Endodermal cell (in vitro differentiated cells): ENCODE data around the gene GAL3ST2. TPM values are rescaled to one million over a fixed set of nuclear protein-coding genes. Genes with fewer than 3 reads are reported as not detected.
"Not testable (repeated sequence)": the region's sequence is repeated elsewhere in the genome, so short reads cannot be mapped to it uniquely, and the experiment has no call there.

Experiments used
- DNase-seq: peaks from one replicate; pipeline ENCODE4 v3.0.0-alpha.2; 2017
- H3K27ac ChIP-seq: 2 replicates; pipeline ENCODE4 v1.5.1; 2013; ENCODE audit warnings: mild to moderate bottlenecking, low read depth, low read length, moderate library complexity
- H3K27me3 ChIP-seq: 2 replicates; pipeline ENCODE4 v1.6.1; 2013; ENCODE audit warnings: mild to moderate bottlenecking, low read length, moderate library complexity; ENCODE audit not compliant: insufficient read depth, control insufficient read depth, poor library complexity, severe bottlenecking
- H3K36me3 ChIP-seq: 2 replicates; pipeline ENCODE4 v1.7.0; 2013; ENCODE audit warnings: mild to moderate bottlenecking, low read length, moderate library complexity; ENCODE audit not compliant: control insufficient read depth, insufficient read depth
- H3K4me1 ChIP-seq: one replicate; pipeline ENCODE4 v1.7.0; 2013; ENCODE audit warnings: low read length; ENCODE audit not compliant: control insufficient read depth, insufficient read depth
- H3K4me3 ChIP-seq: 2 replicates; pipeline ENCODE4 v1.5.1; 2013; ENCODE audit warnings: mild to moderate bottlenecking, low read length, moderate library complexity
- H3K9ac ChIP-seq: 2 replicates; pipeline ENCODE4 v1.6.1; 2013; ENCODE audit warnings: mild to moderate bottlenecking, low read length, moderate library complexity; ENCODE audit not compliant: poor library complexity, severe bottlenecking; ENCODE audit errors: extremely low read depth
- H3K9me3 ChIP-seq: 2 replicates; pipeline ENCODE4 v1.6.1; 2013; ENCODE audit warnings: mild to moderate bottlenecking, low read length, moderate library complexity; ENCODE audit not compliant: control insufficient read depth
- H3K27ac Mint-ChIP-seq: 2 replicates; pipeline ENCODE4 v1.8.0; 2020; ENCODE audit warnings: mixed read lengths
- H3K27me3 Mint-ChIP-seq: 2 replicates; pipeline ENCODE4 v1.8.0; 2021; ENCODE audit warnings: mild to moderate bottlenecking, mixed read lengths; ENCODE audit not compliant: insufficient read depth
- H3K36me3 Mint-ChIP-seq: 2 replicates; pipeline ENCODE4 v1.8.0; 2020; ENCODE audit warnings: low read depth, mixed read lengths
- H3K4me1 Mint-ChIP-seq: 2 replicates; pipeline ENCODE4 v1.8.0; 2020; ENCODE audit warnings: mixed read lengths
- H3K4me3 Mint-ChIP-seq: 2 replicates; pipeline ENCODE4 v1.8.0; 2020; ENCODE audit warnings: mild to moderate bottlenecking, moderate library complexity, mixed read lengths
- H3K9me3 Mint-ChIP-seq: 2 replicates; pipeline ENCODE4 v1.8.0; 2020; ENCODE audit warnings: mild to moderate bottlenecking, mixed read lengths
- WGBS, 2 experiments: methylation state at CpG; one replicate each; pipeline versions ENCODE4 v1.1.5 to v1.1.7; 2013; ENCODE audit warnings: missing lambda C conversion rate in 2 of 2, mixed read lengths in 1 of 2; ENCODE audit not compliant: insufficient coverage in 1 of 2, insufficient read length in 1 of 2; 5-methylcytosine and 5-hydroxymethylcytosine counted together
- total RNA-seq, 2 donors: library from RNA; stranded (reverse); fragmentation: NEBNext Ultra II Directional in 1 of 2; extraction: Animal tissue kit (Norgen Biotek cat#: 25700) in 1 of 2; gene quantifications; 2 replicates in 1 of 2; 3 replicates in 1 of 2; pipeline ENCODE4 v1.2.1, GENCODE V29; 2021
- TF ChIP-seq, protein P1 (sequence below): fragments of 200-600 bp; sonication (generic); conservative IDR thresholded peaks from 2 replicates; pipeline ENCODE4 v1.5.0; 2021; ENCODE audit warnings: antibody characterized with exemption, mild to moderate bottlenecking

GAL3ST2 gene
- total RNA-seq, 2 donors from 2014 or later: 0.57 to 0.91 TPM

DNA sequence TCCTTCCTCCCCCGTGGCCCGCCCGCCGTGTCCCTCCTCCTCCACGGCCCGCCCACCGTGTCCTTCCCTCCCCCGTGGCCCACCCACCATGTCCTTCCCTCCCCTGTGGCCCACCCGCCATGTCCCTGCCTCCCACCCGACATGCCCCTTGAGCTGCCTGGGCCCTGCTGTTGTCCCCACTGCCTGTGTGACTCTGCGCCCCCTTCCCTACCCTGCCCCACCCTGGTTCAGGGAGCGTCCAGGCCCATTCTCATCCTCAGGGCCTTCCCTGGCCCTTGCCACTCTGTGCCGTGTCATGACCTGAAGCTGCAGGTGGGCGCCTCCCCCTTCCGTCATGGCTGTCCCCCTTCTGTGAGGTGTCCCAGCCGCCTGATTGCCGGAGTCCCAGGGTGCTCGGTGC is 21.5 kb upstream of the GAL3ST2 start:
- no peak overlapping the region for H3K9ac ChIP-seq
- no peak overlapping the region for H3K4me3 ChIP-seq
- H3K27ac ChIP-seq: no peak overlapping the region
- H3K4me3 Mint-ChIP-seq: no peak overlapping the region
- no peaks in the 10 kb centered on the region for H3K27me3 Mint-ChIP-seq
- H3K9me3 ChIP-seq: peaks cover 9% of the 10 kb centered on the region
- H3K9me3 Mint-ChIP-seq: peaks cover 6% of the 10 kb centered on the region
- no peak overlapping the region for H3K27ac Mint-ChIP-seq
- TF ChIP-seq, protein P1, sequence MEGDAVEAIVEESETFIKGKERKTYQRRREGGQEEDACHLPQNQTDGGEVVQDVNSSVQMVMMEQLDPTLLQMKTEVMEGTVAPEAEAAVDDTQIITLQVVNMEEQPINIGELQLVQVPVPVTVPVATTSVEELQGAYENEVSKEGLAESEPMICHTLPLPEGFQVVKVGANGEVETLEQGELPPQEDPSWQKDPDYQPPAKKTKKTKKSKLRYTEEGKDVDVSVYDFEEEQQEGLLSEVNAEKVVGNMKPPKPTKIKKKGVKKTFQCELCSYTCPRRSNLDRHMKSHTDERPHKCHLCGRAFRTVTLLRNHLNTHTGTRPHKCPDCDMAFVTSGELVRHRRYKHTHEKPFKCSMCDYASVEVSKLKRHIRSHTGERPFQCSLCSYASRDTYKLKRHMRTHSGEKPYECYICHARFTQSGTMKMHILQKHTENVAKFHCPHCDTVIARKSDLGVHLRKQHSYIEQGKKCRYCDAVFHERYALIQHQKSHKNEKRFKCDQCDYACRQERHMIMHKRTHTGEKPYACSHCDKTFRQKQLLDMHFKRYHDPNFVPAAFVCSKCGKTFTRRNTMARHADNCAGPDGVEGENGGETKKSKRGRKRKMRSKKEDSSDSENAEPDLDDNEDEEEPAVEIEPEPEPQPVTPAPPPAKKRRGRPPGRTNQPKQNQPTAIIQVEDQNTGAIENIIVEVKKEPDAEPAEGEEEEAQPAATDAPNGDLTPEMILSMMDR: no peak
- no peak for DNase-seq
- H3K4me1 Mint-ChIP-seq: no peaks in the 10 kb centered on the region
- WGBS, 2 experiments: 90 to 95% methylated on average over 3 to 18 of the region's 18 CpGs
- H3K36me3 Mint-ChIP-seq: peaks cover 46% of the 10 kb centered on the region
- no peaks in the 10 kb centered on the region for H3K27me3 ChIP-seq
- no peaks in the 10 kb centered on the region for H3K4me1 ChIP-seq
- peaks cover 12% of the 10 kb centered on the region for H3K36me3 ChIP-seq

DNA sequence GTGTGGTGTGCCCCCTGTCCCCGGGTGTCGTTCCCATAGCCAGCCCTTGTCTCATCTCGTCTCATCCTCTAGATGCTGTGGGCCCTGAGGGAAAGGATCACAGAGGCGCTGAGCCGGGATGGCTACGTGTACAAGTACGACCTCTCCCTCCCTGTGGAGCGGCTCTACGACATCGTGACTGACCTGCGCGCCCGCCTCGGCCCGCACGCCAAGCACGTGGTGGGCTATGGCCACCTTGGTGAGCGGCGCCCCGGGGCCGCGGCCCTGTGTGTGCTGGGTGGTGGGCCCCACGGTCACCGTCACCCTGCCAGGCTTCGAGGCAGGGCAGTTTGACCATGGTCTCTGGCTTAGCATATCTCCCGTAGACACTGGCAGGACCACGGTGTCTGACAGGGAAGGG is 20.8 kb upstream of the GAL3ST2 start:
- Mint-ChIP-seq H3K27ac (no peak overlapping the region), H3K27me3 (no peaks in the 10 kb centered on the region), H3K36me3 (peaks cover 46% of the 10 kb centered on the region), H3K4me1 (no peaks in the 10 kb centered on the region), H3K4me3 (no peak overlapping the region), H3K9me3 (peaks cover 10% of the 10 kb centered on the region)
- Histone ChIP-seq H3K4me1 (no peaks in the 10 kb centered on the region), H3K27ac (no peak overlapping the region), H3K36me3 (peaks cover 18% of the 10 kb centered on the region), H3K4me3 (no peak overlapping the region), H3K9me3 (peaks cover 12% of the 10 kb centered on the region), H3K9ac (no peak overlapping the region), H3K27me3 (no peaks in the 10 kb centered on the region)
- 96 to 98% methylated on average over 26 to 27 of the region's 27 CpGs for WGBS, 2 experiments
- no peak for DNase-seq
- TF ChIP-seq, protein P1: no peak

DNA sequence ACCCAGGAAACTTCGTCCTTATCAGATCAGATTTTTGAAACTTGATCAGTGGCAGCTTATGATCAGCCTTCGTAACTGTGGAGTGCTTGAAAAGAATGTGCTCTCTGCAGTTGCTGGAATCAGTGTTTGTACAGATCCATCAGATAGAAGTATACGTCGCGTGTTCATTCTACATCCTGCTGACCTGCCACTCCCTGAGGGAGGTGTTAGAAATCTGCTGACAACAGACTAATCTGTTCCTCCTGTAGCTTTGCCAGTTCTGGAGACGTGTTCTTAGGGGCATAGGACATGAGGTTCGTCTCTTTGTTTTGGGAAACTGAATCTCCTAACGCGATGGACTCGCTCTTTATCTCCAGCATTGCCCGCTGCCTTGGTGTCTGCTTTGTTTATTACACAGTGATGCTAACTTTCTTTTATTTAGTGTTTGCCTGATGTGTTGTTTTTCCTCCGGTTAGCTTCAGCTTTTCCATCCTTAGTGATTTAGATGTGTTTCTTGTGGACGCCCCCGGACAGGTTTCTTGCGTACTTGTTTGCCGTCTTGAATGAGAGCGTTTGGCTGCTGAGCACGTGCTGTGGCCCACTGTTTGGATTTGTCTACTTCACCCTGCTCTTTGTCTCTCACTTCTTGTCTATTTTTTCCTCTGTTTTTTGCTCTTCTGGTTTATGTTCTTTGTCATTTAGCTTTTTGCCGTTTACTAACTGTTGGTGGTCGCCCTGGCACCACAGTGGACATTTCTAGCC is 17.4 kb upstream of the GAL3ST2 start:
- peaks cover 33% of the 10 kb centered on the region for H3K36me3 Mint-ChIP-seq
- Histone ChIP-seq H3K9me3 (peaks cover 12% of the 10 kb centered on the region), H3K9ac (no peak overlapping the region), H3K27ac (no peak overlapping the region), H3K4me1 (no peaks in the 10 kb centered on the region), H3K36me3 (peaks cover 20% of the 10 kb centered on the region), H3K27me3 (no peaks in the 10 kb centered on the region), H3K4me3 (no peak overlapping the region)
- TF ChIP-seq, protein P1: no peak
- H3K4me1 Mint-ChIP-seq: no peaks in the 10 kb centered on the region
- peaks cover 13% of the 10 kb centered on the region for H3K9me3 Mint-ChIP-seq
- peak; percentile 20 for DNase-seq
- H3K27ac Mint-ChIP-seq: no peak overlapping the region
- no peaks in the 10 kb centered on the region for H3K27me3 Mint-ChIP-seq
- WGBS, 2 experiments: 95 to 99% methylated on average over 14 to 20 of the region's 20 CpGs
- no peak overlapping the region for H3K4me3 Mint-ChIP-seq

DNA sequence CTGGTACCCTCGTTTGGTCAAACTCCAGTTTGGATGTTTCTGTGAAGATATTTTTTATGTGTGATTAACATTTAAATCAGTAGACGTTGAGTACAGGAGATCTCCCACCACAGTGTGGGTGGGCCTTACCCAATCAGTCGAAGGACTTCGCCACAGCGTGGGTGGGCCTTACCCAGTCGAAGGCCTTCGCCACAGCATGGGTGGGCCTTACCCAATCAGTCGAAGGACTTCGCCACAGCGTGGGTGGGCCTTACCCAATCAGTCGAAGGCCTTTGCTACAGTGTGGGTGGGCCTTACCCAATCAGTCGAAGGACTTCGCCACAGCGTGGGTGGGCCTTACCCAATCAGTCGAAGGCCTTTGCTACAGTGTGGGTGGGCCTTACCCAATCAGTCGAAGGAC is 16.7 kb upstream of the GAL3ST2 start:
- not testable (repeated sequence) for H3K27ac Mint-ChIP-seq, H3K27ac ChIP-seq, H3K4me1 Mint-ChIP-seq, H3K27me3 Mint-ChIP-seq, H3K27me3 ChIP-seq, H3K9ac ChIP-seq, H3K4me3 Mint-ChIP-seq, H3K4me1 ChIP-seq, DNase-seq, H3K4me3 ChIP-seq
- Mint-ChIP-seq H3K36me3 (peaks cover 32% of the 10 kb centered on the region), H3K9me3 (peaks cover 13% of the 10 kb centered on the region)
- 83 to 93% methylated on average over 4 to 9 of the region's 16 CpGs for WGBS, 2 experiments
- Histone ChIP-seq H3K36me3 (peaks cover 20% of the 10 kb centered on the region), H3K9me3 (peaks cover 12% of the 10 kb centered on the region)
